Chondrocyte (in vitro differentiated cells): Measurements from ENCODE around the gene AP4E1. TPM values are rescaled to one million over a fixed set of nuclear protein-coding genes. Genes with fewer than 3 reads are reported as not detected.
"Not testable (repeated sequence)": the region's sequence is repeated elsewhere in the genome, so short reads cannot be mapped to it uniquely, and the experiment has no call there.

Experiments
- DNase-seq: peaks from one replicate; pipeline ENCODE4 v3.0.0; 2021; ENCODE audit warnings: mixed read lengths, low spot score
- H3K27ac Mint-ChIP-seq: one replicate; pipeline ENCODE4 v1.8.0; 2021; ENCODE audit warnings: mild to moderate bottlenecking, moderate library complexity, mixed read lengths; ENCODE audit not compliant: unreplicated experiment
- H3K27me3 Mint-ChIP-seq: 2 replicates; pipeline ENCODE4 v1.8.0; 2021; ENCODE audit warnings: low read depth, mixed read lengths
- H3K36me3 Mint-ChIP-seq: 2 replicates; pipeline ENCODE4 v1.8.0; 2021; ENCODE audit warnings: low read depth, mixed read lengths
- H3K4me1 Mint-ChIP-seq: 2 replicates; pipeline ENCODE4 v1.8.0; 2021; ENCODE audit warnings: low read depth, mild to moderate bottlenecking, mixed read lengths
- H3K4me3 Mint-ChIP-seq: one replicate; pipeline ENCODE4 v1.8.0; 2021; ENCODE audit warnings: mild to moderate bottlenecking, moderate library complexity, mixed read lengths; ENCODE audit not compliant: unreplicated experiment
- H3K9me3 Mint-ChIP-seq: 2 replicates; pipeline ENCODE4 v1.8.0; 2021; ENCODE audit warnings: low read depth, mixed read lengths
- total RNA-seq: library from RNA; stranded (reverse); gene quantifications from 3 replicates; pipeline ENCODE4 v1.2.1, GENCODE V29; 2021
- TF ChIP-seq, protein P1 (sequence below): fragments of 200-600 bp; sonication (generic); IDR thresholded peaks from 2 replicates; pipeline ENCODE4 v1.5.0; 2021; ENCODE audit warnings: antibody characterized with exemption, mild to moderate bottlenecking, moderate library complexity

Gene AP4E1
- total RNA-seq, 1 donor from 2014 or later: 13.2 TPM

DNA sequence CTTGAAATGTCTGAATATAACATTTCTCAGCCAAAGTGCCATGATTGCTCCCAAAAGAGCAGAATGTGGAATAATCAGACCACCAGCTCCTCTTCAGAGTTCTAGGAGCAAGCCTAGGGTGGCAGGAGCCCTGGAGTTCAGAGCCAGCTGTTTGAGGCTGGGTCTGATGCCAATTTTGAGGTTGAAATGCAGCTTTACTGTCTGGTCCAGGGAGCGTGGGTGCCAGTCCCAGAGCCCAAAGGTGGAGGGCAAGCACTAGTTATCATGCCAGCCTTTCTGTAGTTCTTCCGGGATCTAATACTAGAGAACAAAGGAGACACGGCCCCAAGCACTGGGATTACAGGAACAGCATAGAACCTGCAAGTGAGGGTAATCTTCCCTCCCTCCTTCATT lies 117.0 kb downstream of the AP4E1 start:
- no peak for DNase-seq
- no peaks in the 10 kb centered on the region for H3K27me3 Mint-ChIP-seq
- H3K4me3 Mint-ChIP-seq: no peak overlapping the region
- TF ChIP-seq, protein P1, sequence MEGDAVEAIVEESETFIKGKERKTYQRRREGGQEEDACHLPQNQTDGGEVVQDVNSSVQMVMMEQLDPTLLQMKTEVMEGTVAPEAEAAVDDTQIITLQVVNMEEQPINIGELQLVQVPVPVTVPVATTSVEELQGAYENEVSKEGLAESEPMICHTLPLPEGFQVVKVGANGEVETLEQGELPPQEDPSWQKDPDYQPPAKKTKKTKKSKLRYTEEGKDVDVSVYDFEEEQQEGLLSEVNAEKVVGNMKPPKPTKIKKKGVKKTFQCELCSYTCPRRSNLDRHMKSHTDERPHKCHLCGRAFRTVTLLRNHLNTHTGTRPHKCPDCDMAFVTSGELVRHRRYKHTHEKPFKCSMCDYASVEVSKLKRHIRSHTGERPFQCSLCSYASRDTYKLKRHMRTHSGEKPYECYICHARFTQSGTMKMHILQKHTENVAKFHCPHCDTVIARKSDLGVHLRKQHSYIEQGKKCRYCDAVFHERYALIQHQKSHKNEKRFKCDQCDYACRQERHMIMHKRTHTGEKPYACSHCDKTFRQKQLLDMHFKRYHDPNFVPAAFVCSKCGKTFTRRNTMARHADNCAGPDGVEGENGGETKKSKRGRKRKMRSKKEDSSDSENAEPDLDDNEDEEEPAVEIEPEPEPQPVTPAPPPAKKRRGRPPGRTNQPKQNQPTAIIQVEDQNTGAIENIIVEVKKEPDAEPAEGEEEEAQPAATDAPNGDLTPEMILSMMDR: no peak
- H3K36me3 Mint-ChIP-seq: peaks cover 8% of the 10 kb centered on the region
- peaks cover 10% of the 10 kb centered on the region for H3K9me3 Mint-ChIP-seq
- H3K4me1 Mint-ChIP-seq: peaks cover 24% of the 10 kb centered on the region
- H3K27ac Mint-ChIP-seq: no peak overlapping the region

DNA sequence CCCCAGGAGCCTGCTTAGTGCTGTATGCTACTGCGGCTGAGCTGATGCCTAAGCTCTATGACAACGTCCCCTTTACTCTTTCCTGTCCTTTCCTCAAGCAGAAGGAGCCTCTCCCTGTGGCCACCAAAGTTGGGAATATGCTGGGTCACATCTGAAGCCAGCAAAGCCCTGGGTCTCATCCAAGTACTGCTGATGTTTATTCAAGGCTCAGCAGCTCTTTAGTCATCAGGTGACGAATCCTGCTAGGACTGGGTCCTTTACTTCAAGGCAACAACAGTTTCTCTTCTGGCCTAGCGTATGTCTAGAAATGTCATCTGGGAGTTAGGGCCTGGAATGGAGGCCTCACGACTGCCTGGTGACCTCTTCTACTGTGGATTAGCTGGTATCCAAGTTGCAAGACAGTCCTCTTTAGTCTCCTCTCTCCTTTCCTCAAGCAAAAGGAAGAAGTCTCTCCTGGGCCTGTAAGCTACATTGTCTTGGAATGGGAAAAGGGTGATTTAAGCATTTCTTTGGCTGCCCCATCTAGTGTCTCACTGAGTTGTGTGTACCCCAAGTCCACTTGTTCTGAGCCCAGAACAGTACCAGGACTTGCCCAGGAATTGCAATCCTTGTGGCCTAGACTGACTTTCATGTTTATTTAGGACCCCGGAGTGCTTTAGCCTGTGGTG lies 122.3 kb downstream of the AP4E1 start:
- DNase-seq: no peak
- H3K27me3 Mint-ChIP-seq: no peaks in the 10 kb centered on the region

DNA sequence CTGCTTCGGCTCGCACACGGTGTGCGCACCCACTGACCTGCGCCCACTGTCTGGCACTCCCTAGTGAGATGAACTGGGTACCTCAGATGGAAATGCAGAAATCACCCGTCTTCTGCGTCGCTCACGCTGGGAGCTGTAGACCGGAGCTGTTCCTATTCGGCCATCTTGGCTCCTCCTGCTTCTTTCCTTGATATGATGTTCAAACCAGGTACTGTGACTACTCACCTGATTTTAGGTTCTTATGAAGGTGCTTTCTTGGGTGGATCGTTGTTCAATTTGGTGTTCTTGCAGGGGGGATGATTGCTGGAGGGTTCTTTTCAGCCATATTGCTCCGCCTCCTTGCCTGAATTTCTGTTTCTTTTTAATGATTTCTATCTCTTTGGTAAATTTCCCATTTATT lies 129.0 kb downstream of the AP4E1 start:
- not testable (repeated sequence) for H3K4me1 Mint-ChIP-seq, H3K27me3 Mint-ChIP-seq, H3K36me3 Mint-ChIP-seq, DNase-seq, H3K9me3 Mint-ChIP-seq
- H3K27ac Mint-ChIP-seq: peak overlapping the region; percentile 15
- peak overlapping the region; percentile 34 for H3K4me3 Mint-ChIP-seq

More for the DNA sequence above, 122.3 kb downstream of the AP4E1 start:
- Mint-ChIP-seq H3K9me3 (peaks cover 8% of the 10 kb centered on the region), H3K4me3 (no peak overlapping the region), H3K27ac (peak overlapping the region; percentile 93), H3K4me1 (peaks cover 11% of the 10 kb centered on the region), H3K36me3 (peaks cover 8% of the 10 kb centered on the region)
- TF ChIP-seq, protein P1: no peak

DNA sequence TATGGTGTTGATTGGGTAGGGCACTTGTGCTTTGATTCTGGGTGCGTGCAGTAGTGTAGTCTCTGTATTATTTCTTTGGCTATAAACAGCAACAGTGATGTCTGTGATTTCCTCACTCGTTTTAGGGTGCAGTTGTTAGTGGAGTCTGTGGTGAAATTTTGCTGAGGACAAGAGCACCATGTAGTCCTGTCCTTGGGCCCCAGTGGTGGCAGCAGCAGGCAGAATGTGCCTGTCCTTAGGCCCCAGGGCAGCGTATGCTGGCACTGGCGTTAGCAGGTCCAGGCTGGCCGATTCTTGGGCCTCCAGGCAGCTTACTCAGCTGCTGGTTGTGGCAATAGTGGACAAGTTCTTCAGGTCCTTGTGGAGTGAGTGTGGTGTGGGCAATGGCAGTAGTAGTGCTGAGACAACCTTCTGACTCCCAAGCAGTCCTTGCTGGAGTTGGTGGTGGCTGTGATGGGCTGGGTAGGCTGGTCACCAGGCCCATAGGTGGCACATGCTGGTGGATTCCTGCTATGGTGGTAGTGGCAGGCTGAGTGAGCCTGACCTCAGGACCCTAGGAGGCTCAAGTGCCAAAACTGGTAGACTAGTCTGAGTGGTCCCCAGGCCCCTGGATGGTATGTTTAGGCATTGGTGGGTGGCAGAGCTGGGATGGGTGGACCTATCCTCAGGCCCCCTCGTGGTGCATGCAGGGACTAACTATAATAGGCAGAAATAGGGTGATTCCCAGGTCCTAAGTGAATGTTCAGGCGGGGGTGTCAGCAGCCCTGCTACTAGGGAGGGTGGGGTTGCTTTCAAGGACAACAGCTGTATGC lies 129.9 kb downstream of the AP4E1 start:
- H3K36me3 Mint-ChIP-seq: peaks cover 3% of the 10 kb centered on the region
- H3K4me3 Mint-ChIP-seq: no peak overlapping the region
- H3K27ac Mint-ChIP-seq: no peak overlapping the region
- H3K27me3 Mint-ChIP-seq: no peaks in the 10 kb centered on the region
- no peak for DNase-seq
- TF ChIP-seq, protein P1: no peak
- H3K9me3 Mint-ChIP-seq: peaks cover 2% of the 10 kb centered on the region
- H3K4me1 Mint-ChIP-seq: peaks cover 7% of the 10 kb centered on the region

DNA sequence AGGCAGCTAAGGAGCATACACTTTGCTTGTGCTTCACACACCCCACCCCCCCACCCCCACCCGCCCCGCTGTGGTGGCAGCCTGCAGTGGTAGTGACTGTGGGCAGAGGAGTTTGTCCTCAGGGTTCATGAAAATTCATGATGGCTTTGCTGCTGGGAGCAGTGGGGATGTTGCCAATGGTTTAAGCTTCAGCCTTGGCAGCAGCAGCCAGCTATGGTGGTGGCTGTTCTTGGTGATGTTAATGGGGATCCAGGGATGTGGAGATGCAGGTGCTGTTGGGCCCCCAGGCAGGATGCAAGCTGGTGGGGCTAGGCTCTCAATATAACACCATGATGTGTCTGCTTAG lies 130.5 kb downstream of the AP4E1 start:
- Mint-ChIP-seq H3K4me1 (peaks cover 7% of the 10 kb centered on the region), H3K4me3 (no peak overlapping the region), H3K36me3 (peaks cover 3% of the 10 kb centered on the region), H3K9me3 (peaks cover 2% of the 10 kb centered on the region), H3K27me3 (no peaks in the 10 kb centered on the region), H3K27ac (no peak overlapping the region)
- no peak for DNase-seq
- TF ChIP-seq, protein P1: no peak
